Liver (tissue), 9 donors: ENCODE data around the gene ANKRD33B. TPM values are rescaled to one million over a fixed set of nuclear protein-coding genes. Genes with fewer than 3 reads are reported as not detected.

ENCODE experiments used
- DNase-seq: peaks from one replicate; pipeline ENCODE4 v3.0.0-alpha.2; 2017; ENCODE audit warnings: low spot score
- H3K27ac ChIP-seq, 2 donors: one replicate each; pipeline ENCODE4 v1.7.0; 2013; ENCODE audit warnings: inconsistent platforms in 2 of 2, low read length in 2 of 2, control low read depth in 1 of 2, low read depth in 1 of 2, mild to moderate bottlenecking in 1 of 2
- H3K27me3 ChIP-seq, 4 donors: one replicate each; pipeline versions ENCODE4 v1.6.1 to v1.7.0; 2013; ENCODE audit warnings: low read length in 3 of 4, inconsistent platforms in 1 of 4, mild to moderate bottlenecking in 1 of 4, moderate library complexity in 1 of 4; ENCODE audit not compliant: control insufficient read depth in 4 of 4, insufficient read depth in 4 of 4
- H3K36me3 ChIP-seq, 4 donors: one replicate each; pipeline versions ENCODE4 v1.6.1 to v1.7.0; 2013; ENCODE audit warnings: low read length in 3 of 4, mild to moderate bottlenecking in 3 of 4, low read depth in 1 of 4, moderate library complexity in 1 of 4; ENCODE audit not compliant: control insufficient read depth in 4 of 4, insufficient read depth in 3 of 4
- H3K4me1 ChIP-seq, 4 donors: one replicate each; pipeline versions ENCODE4 v1.6.1 to v1.7.0; 2013; ENCODE audit warnings: low read length in 3 of 4, mild to moderate bottlenecking in 3 of 4, moderate library complexity in 1 of 4; ENCODE audit not compliant: control insufficient read depth in 4 of 4, insufficient read depth in 4 of 4
- H3K4me3 ChIP-seq, 3 donors: one replicate each; pipeline versions ENCODE4 v1.6.1 to v1.7.0; 2013; ENCODE audit warnings: low read length in 3 of 3, control low read depth in 1 of 3, low read depth in 1 of 3, mild to moderate bottlenecking in 1 of 3
- H3K9ac ChIP-seq, 2 donors: one replicate each; pipeline ENCODE4 v1.7.0; 2013; ENCODE audit warnings: low read length in 2 of 2, mild to moderate bottlenecking in 2 of 2, moderate library complexity in 2 of 2, control low read depth in 1 of 2, low read depth in 1 of 2
- H3K9me3 ChIP-seq, 4 donors: one replicate each; pipeline versions ENCODE4 v1.6.1 to v1.7.0; 2013; ENCODE audit warnings: low read length in 3 of 4; ENCODE audit not compliant: control insufficient read depth in 4 of 4
- ATF3 ChIP-seq: IDR thresholded peaks from 2 replicates; pipeline ENCODE4 v1.6.1; 2016; ENCODE audit warnings: antibody characterized with exemption
- CTCF ChIP-seq: fragments of 150-350 bp; IDR thresholded peaks from 2 replicates; pipeline ENCODE4 v1.5.1; 2017; ENCODE audit warnings: improper control_type of control experiment, low read depth, low read length; ENCODE audit not compliant: missing input control
- EGR1 ChIP-seq, 2 donors: IDR thresholded peaks; 2 replicates each; pipeline ENCODE4 v1.6.1; 2016 to 2018; ENCODE audit warnings: antibody characterized with exemption in 2 of 2, low read depth in 2 of 2
- FOXA1 ChIP-seq: IDR thresholded peaks from 2 replicates; pipeline ENCODE4 v1.6.1; 2016; ENCODE audit warnings: antibody characterized with exemption
- FOXA2 ChIP-seq: IDR thresholded peaks from 2 replicates; pipeline ENCODE4 v1.6.1; 2016; ENCODE audit warnings: antibody characterized with exemption
- GABPA ChIP-seq, 2 donors: IDR thresholded peaks in 1 of 2; conservative IDR thresholded peaks in 1 of 2; 2 replicates each; pipeline ENCODE4 v1.6.1; 2016; ENCODE audit warnings: antibody characterized with exemption in 2 of 2, mild to moderate bottlenecking in 1 of 2, moderate library complexity in 1 of 2
- HNF4G ChIP-seq: IDR thresholded peaks from 2 replicates; pipeline ENCODE4 v1.6.1; 2016; ENCODE audit warnings: antibody characterized with exemption
- MAX ChIP-seq: IDR thresholded peaks from 2 replicates; pipeline ENCODE4 v1.6.1; 2016; ENCODE audit warnings: antibody characterized with exemption
- NR2F2 ChIP-seq: IDR thresholded peaks from 2 replicates; pipeline ENCODE4 v1.6.1; 2016; ENCODE audit warnings: antibody characterized with exemption
- RAD21 ChIP-seq, 2 donors: IDR thresholded peaks; 2 replicates each; pipeline ENCODE4 v1.6.1; 2016; ENCODE audit warnings: antibody characterized with exemption in 2 of 2, mild to moderate bottlenecking in 2 of 2
- REST ChIP-seq: IDR thresholded peaks from 2 replicates; pipeline ENCODE4 v1.6.1; 2016; ENCODE audit warnings: antibody characterized with exemption, mild to moderate bottlenecking
- RXRA ChIP-seq, 2 donors: IDR thresholded peaks; 2 replicates each; pipeline ENCODE4 v1.6.1; 2017 to 2018; ENCODE audit warnings: antibody characterized with exemption in 2 of 2, mild to moderate bottlenecking in 1 of 2
- SP1 ChIP-seq: IDR thresholded peaks from 2 replicates; pipeline ENCODE4 v1.6.1; 2018; ENCODE audit warnings: antibody characterized with exemption, mild to moderate bottlenecking
- TAF1 ChIP-seq: conservative IDR thresholded peaks from 2 replicates; pipeline ENCODE4 v1.6.1; 2016; ENCODE audit warnings: antibody characterized with exemption, mild to moderate bottlenecking
- ZBTB33 ChIP-seq: IDR thresholded peaks from 2 replicates; pipeline ENCODE4 v1.6.1; 2016; ENCODE audit warnings: antibody characterized with exemption
- WGBS: extraction: QIAGEN DNeasy Blood & Tissue Kit; methylation state at CpG from one replicate; pipeline ENCODE4 v1.1.7; 2013; 5-methylcytosine and 5-hydroxymethylcytosine counted together
- polyA plus RNA-seq, 2 donors: library from polyadenylated mRNA; stranded (reverse) in 1 of 2; unstranded in 1 of 2; fragments of 200-250 nt in 1 of 2; fragments of >200 nt in 1 of 2; fragmentation: Nextera tagmentation in 1 of 2; extraction: Ambion mirVana in 1 of 2; gene quantifications; one replicate each; pipeline versions ENCODE4 v1.2.1 to v1.2.3, GENCODE V29; 2013 to 2015
- total RNA-seq, 2 donors: library from RNA; depleted of rRNA; stranded (reverse); fragments of >200 nt; gene quantifications; one replicate each; pipeline ENCODE4 v1.2.3, GENCODE V29; 2014
- donor health status: healthy.
- donor health status: healthy.
- donor health status: healthy.
- donor health status: healthy.
- donor health status: healthy.

ANKRD33B gene
- total and polyA plus RNA-seq, 4 donors, result 0.09 to 1.9 (median 0.25) TPM; not detected in 1

- H3K9ac ChIP-seq, result no peak overlapping the region
- no peak overlapping the region for H3K4me3 ChIP-seq
- DNase-seq, result no peak
- H3K4me1 ChIP-seq, result peaks cover 0 to 2% (median 0%) of the 10 kb centered on the region in 4 donors
- no peaks in the 10 kb centered on the region for H3K9me3 ChIP-seq
- 69% methylated on average over 3 of the region's 3 CpGs for WGBS
- H3K36me3 ChIP-seq, result no peaks in the 10 kb centered on the region
- peaks cover 0 to 2% (median 0%) of the 10 kb centered on the region in 4 donors for H3K27me3 ChIP-seq
- TF ChIP-seq RAD21 (IDR thresholded peaks at IDR 0.05) (no peak), ZBTB33 (no peak), CTCF (no peak), TAF1 (no peak), REST (no peak), ATF3 (no peak), FOXA1 (no peak), HNF4G (no peak), FOXA2 (no peak), MAX (no peak), EGR1 (IDR thresholded peaks at IDR 0.05; ENCODE audit: low read depth in 2 of 2) (no peak), GABPA (IDR thresholded peaks at IDR 0.05 in 1 of 2, conservative IDR thresholded peaks at IDR 0.05 in 1 of 2) (no peak), SP1 (no peak), RXRA (IDR thresholded peaks at IDR 0.05) (no peak), NR2F2 (no peak)
- H3K27ac ChIP-seq, result no peak overlapping the region
Measured at GRCh38 chr5:10539687-10539998, 24.2 kb upstream of the ANKRD33B start.

- Histone ChIP-seq H3K27ac (no peak overlapping the region), H3K9me3 (no peaks in the 10 kb centered on the region), H3K27me3 (peaks cover 0 to 2% (median 0%) of the 10 kb centered on the region in 4 donors), H3K4me1 (peaks cover 0 to 2% (median 0%) of the 10 kb centered on the region in 4 donors), H3K9ac (no peak overlapping the region), H3K4me3 (no peak overlapping the region), H3K36me3 (no peaks in the 10 kb centered on the region)
- TF ChIP-seq MAX, result no peak
- TF ChIP-seq ATF3, result no peak
- no peak for TF ChIP-seq CTCF
- no peak for DNase-seq
- WGBS, result 87% methylated on average over 11 of the region's 11 CpGs
Measured at GRCh38 chr5:10540036-10540544, 23.8 kb upstream of the ANKRD33B start.
